Stimulated activated CD4-positive, alpha-beta T cell treated with anti-CD3 and anti-CD28 coated beads, Interleukin-12 subunit alpha, Interleukin-12 subunit beta, amount 100 ng/mL, for 4 hours (primary cell): ENCODE results near the gene TMEM181.
"Not testable (repeated sequence)": the region's sequence is repeated elsewhere in the genome, so short reads cannot be mapped to it uniquely, and the experiment has no call there.

Source experiments
- DNase-seq: peaks from one replicate; pipeline ENCODE4 v3.0.0-alpha.2; 2020

Gene TMEM181

GRCh38 chr6:158644231-158645063 lies 84.6 kb downstream of the TMEM181 start, which contains the start of gene DYNLT1:
Gene DYNLT1, minus strand, starts transcription at chr6:158644743. Its CDS starts 35 bp downstream, at chr6:158644708.
- DNase-seq: peak; percentile 88

GRCh38 chr6:158645064-158646022 lies 85.5 kb downstream of the TMEM181 start:
- no peak for DNase-seq

GRCh38 chr6:158646023-158646910 lies 86.4 kb downstream of the TMEM181 start:
- DNase-seq: no peak

- DNase-seq: no peak
Observed at GRCh38 chr6:158647501-158647900, 87.6 kb downstream of the TMEM181 start.

GRCh38 chr6:158648682-158649131 lies 88.8 kb downstream of the TMEM181 start:
- DNase-seq: no peak

- peak; percentile 66 for DNase-seq
Observed at GRCh38 chr6:158649289-158650143, 89.6 kb downstream of the TMEM181 start, which contains the start of gene SYTL3. Gene SYTL3, plus strand, starts transcription at chr6:158650054. Its CDS starts 13,215 bp downstream, at chr6:158663269.

GRCh38 chr6:158651981-158652737 lies 92.3 kb downstream of the TMEM181 start:
- not testable (repeated sequence) for DNase-seq

GRCh38 chr6:158653577-158654354 lies 93.9 kb downstream of the TMEM181 start:
- DNase-seq: peak; percentile 70

- DNase-seq: no peak
Observed at GRCh38 chr6:158654498-158654897, 94.6 kb downstream of the TMEM181 start.

GRCh38 chr6:158654960-158655489 lies 95.1 kb downstream of the TMEM181 start:
- no peak for DNase-seq

- DNase-seq: no peak
Observed at GRCh38 chr6:158655569-158656450, 95.9 kb downstream of the TMEM181 start.

- DNase-seq: not testable (repeated sequence)
Observed at GRCh38 chr6:158656986-158657385, 97.1 kb downstream of the TMEM181 start.

- DNase-seq: no peak
Observed at GRCh38 chr6:158660333-158660754, 100.5 kb downstream of the TMEM181 start.

GRCh38 chr6:158661156-158661685 lies 101.3 kb downstream of the TMEM181 start:
- no peak for DNase-seq

GRCh38 chr6:158662607-158662953 lies 102.7 kb downstream of the TMEM181 start:
- DNase-seq: no peak

- no peak for DNase-seq
Observed at GRCh38 chr6:158662954-158663624, 103.2 kb downstream of the TMEM181 start.

- DNase-seq: no peak
Observed at GRCh38 chr6:158663625-158664165, 103.8 kb downstream of the TMEM181 start.
